GM18502 (cell line): ENCODE measurements around the gene MEGF9.
"Not testable (repeated sequence)": the region's sequence is repeated elsewhere in the genome, so short reads cannot be mapped to it uniquely, and the experiment has no call there.

Source experiments
- ATAC-seq: cut with Tn5 transposase; IDR thresholded peaks from one replicate; pipeline ENCODE4 v1.9.1; 2021; ENCODE audit warnings: mild to moderate bottlenecking; ENCODE audit not compliant: unreplicated experiment, poor library complexity

Gene MEGF9

GRCh38 chr9:120635011-120635410 is 79.3 kb downstream of the MEGF9 start:
- no peak for ATAC-seq

GRCh38 chr9:120630333-120630732 is 83.9 kb downstream of the MEGF9 start:
- ATAC-seq = no peak

GRCh38 chr9:120628925-120629497 is 85.3 kb downstream of the MEGF9 start:
- not testable (repeated sequence) for ATAC-seq

GRCh38 chr9:120628207-120628924 is 85.9 kb downstream of the MEGF9 start:
- ATAC-seq = no peak

GRCh38 chr9:120627073-120627472 is 87.2 kb downstream of the MEGF9 start:
- ATAC-seq = no peak

GRCh38 chr9:120626512-120626911 is 87.8 kb downstream of the MEGF9 start:
- no peak for ATAC-seq

GRCh38 chr9:120625222-120625621 is 89.0 kb downstream of the MEGF9 start:
- ATAC-seq = no peak

- no peak for ATAC-seq
Measured at GRCh38 chr9:120622790-120623189, 91.5 kb downstream of the MEGF9 start.

- ATAC-seq = no peak
Measured at GRCh38 chr9:120621941-120622340, 92.3 kb downstream of the MEGF9 start.

- peak; percentile 44 for ATAC-seq
Measured at GRCh38 chr9:120619751-120620655, 94.3 kb downstream of the MEGF9 start.

- no peak for ATAC-seq
Measured at GRCh38 chr9:120616966-120617935, 97.0 kb downstream of the MEGF9 start.

- ATAC-seq = no peak
Measured at GRCh38 chr9:120612218-120612617, 102.1 kb downstream of the MEGF9 start.

GRCh38 chr9:120611690-120612068 is 102.6 kb downstream of the MEGF9 start:
- ATAC-seq = no peak

GRCh38 chr9:120610975-120611689 is 103.1 kb downstream of the MEGF9 start:
- no peak for ATAC-seq

- no peak for ATAC-seq
Measured at GRCh38 chr9:120609636-120610035, 104.6 kb downstream of the MEGF9 start.

- no peak for ATAC-seq
Measured at GRCh38 chr9:120608421-120608820, 105.8 kb downstream of the MEGF9 start.

GRCh38 chr9:120603591-120603990 is 110.7 kb downstream of the MEGF9 start:
- no peak for ATAC-seq

- ATAC-seq = no peak
Measured at GRCh38 chr9:120603010-120603409, 111.3 kb downstream of the MEGF9 start.

- ATAC-seq = no peak
Measured at GRCh38 chr9:120593955-120594277, 120.4 kb downstream of the MEGF9 start.
